AG04449 (cell line): ENCODE data around the gene FBXO42.
A peak's percentile ranks its signal among the peaks of the same experiment; 100 is the strongest.

ENCODE experiments used
- CTCF ChIA-PET: fragments of 350-600 bp; formaldehyde crosslinking; extraction: SDS; loops from one replicate; lab custom pipeline; 2021; ENCODE audit warnings: antibody characterized with exemption; lab: Yijun Ruan, JAX
- POLR2A ChIA-PET: fragments of 400-600, 350-600 bp; formaldehyde crosslinking; extraction: SDS; loops from one replicate; lab custom pipeline; 2020; ENCODE audit warnings: antibody characterized with exemption, inconsistent platforms; lab: Yijun Ruan, JAX
- DNase-seq: peaks from one replicate; pipeline ENCODE4 v3.0.0-alpha.2; 2010; ENCODE audit warnings: low read depth, low spot score
- H3K4me3 ChIP-seq: 2 replicates; pipeline ENCODE4 v1.5.1; 2011; ENCODE audit warnings: low read depth, mild to moderate bottlenecking, control low read depth, low read length
- CTCF ChIP-seq: IDR thresholded peaks from one replicate; pipeline ENCODE4 v1.5.1; 2011; ENCODE audit warnings: mild to moderate bottlenecking, moderate library complexity, low read length, control low read depth, inconsistent platforms; ENCODE audit not compliant: insufficient read depth; ENCODE audit errors: missing control alignments

The FBXO42 gene

GRCh38 chr1:16393570-16394521, 41.6 kb upstream of the FBXO42 start:
- ChIA-PET CTCF (interaction anchor here (0.8 to 1.6 kb wide), 3 partner anchors 11 to 46 kb away, joined by 3 to 6 read pairs (median 3); partner anchors contain the start of gene NECAP2), POLR2A (no interaction called here)
- H3K4me3 ChIP-seq: no peak overlapping the region
- no peak for TF ChIP-seq CTCF
- DNase-seq: no peak

- ChIA-PET POLR2A (interaction anchor here (0.9 kb wide), 1 partner anchor 18 kb away, joined by 3 read pairs; no protein-coding TSS in a partner anchor), CTCF (no interaction called here)
- TF ChIP-seq CTCF: no peak
- no peak overlapping the region for H3K4me3 ChIP-seq
- no peak for DNase-seq
Observed at GRCh38 chr1:16392740-16393569, 40.7 kb upstream of the FBXO42 start.

- no peak for DNase-seq
- POLR2A ChIA-PET: no interaction called here
- CTCF ChIA-PET: interaction anchor here (0.9 to 1.7 kb wide), 2 partner anchors 28 to 49 kb away, joined by 3 to 5 read pairs; partner anchors contain the start of gene NECAP2
- H3K4me3 ChIP-seq: no peak overlapping the region
- no peak for TF ChIP-seq CTCF
Observed at GRCh38 chr1:16391411-16391810, 39.1 kb upstream of the FBXO42 start.

- DNase-seq: no peak
- POLR2A ChIA-PET: no interaction called here
- CTCF ChIA-PET: interaction anchor here (0.7 to 2.1 kb wide), 9 partner anchors 8 to 308 kb away, joined by 3 to 6 read pairs (median 4); partner anchors contain the start of genes FBXO42 and NECAP2
- H3K4me3 ChIP-seq: no peak overlapping the region
- TF ChIP-seq CTCF: no peak
Observed at GRCh38 chr1:16387201-16388188, 35.2 kb upstream of the FBXO42 start.

GRCh38 chr1:16386454-16387113, 34.3 kb upstream of the FBXO42 start:
- no peak overlapping the region for H3K4me3 ChIP-seq
- no peak for TF ChIP-seq CTCF
- ChIA-PET CTCF (interaction anchor here (0.7 to 2.0 kb wide), 5 partner anchors 11 to 307 kb away, joined by 3 to 5 read pairs (median 3); partner anchors contain the start of gene NECAP2), POLR2A (interaction anchor here (1.0 kb wide), 1 partner anchor 15 kb away, joined by 3 read pairs; no protein-coding TSS in a partner anchor)
- peak; percentile 38 for DNase-seq
